Medulla oblongata (tissue), 1 donor: ENCODE data around the gene RUNX3.

Source experiments
- DNase-seq: peaks from one replicate; pipeline ENCODE4 v3.0.0-alpha.2; 2015; ENCODE audit errors: extremely low spot score

Gene RUNX3

GRCh38 chr1:24963099-24963872 lies 33.2 kb upstream of the RUNX3 start:
- no peak for DNase-seq

- no peak for DNase-seq
Measured at GRCh38 chr1:24961961-24962861, 32.1 kb upstream of the RUNX3 start.

- no peak for DNase-seq
Measured at GRCh38 chr1:24961334-24961733, 31.3 kb upstream of the RUNX3 start.

- DNase-seq: no peak
Measured at GRCh38 chr1:24960071-24960801, 30.2 kb upstream of the RUNX3 start.

GRCh38 chr1:24959623-24959975 lies 29.5 kb upstream of the RUNX3 start:
- no peak for DNase-seq

- no peak for DNase-seq
Measured at GRCh38 chr1:24958766-24959622, 28.9 kb upstream of the RUNX3 start.

- DNase-seq: no peak
Measured at GRCh38 chr1:24957808-24958752, 28.0 kb upstream of the RUNX3 start.

GRCh38 chr1:24957016-24957807 lies 27.1 kb upstream of the RUNX3 start:
- peak; percentile 70 for DNase-seq

GRCh38 chr1:24955779-24956365 lies 25.8 kb upstream of the RUNX3 start:
- DNase-seq: no peak

- DNase-seq: no peak
Measured at GRCh38 chr1:24955161-24955560, 25.1 kb upstream of the RUNX3 start.

GRCh38 chr1:24954631-24955030 lies 24.6 kb upstream of the RUNX3 start:
- DNase-seq: no peak

- DNase-seq: no peak
Measured at GRCh38 chr1:24954022-24954421, 23.9 kb upstream of the RUNX3 start.

- DNase-seq: no peak
Measured at GRCh38 chr1:24952413-24952841, 22.4 kb upstream of the RUNX3 start.

GRCh38 chr1:24951810-24952412 lies 21.8 kb upstream of the RUNX3 start:
- no peak for DNase-seq

- no peak for DNase-seq
Measured at GRCh38 chr1:24951337-24951736, 21.3 kb upstream of the RUNX3 start.

- no peak for DNase-seq
Measured at GRCh38 chr1:24949331-24949881, 19.3 kb upstream of the RUNX3 start.

- no peak for DNase-seq
Measured at GRCh38 chr1:24948079-24948827, 18.2 kb upstream of the RUNX3 start.
